HFF-Myc (cell line): ENCODE results near the gene MAGEF1.

Experiments
- DNase-seq: peaks from one replicate; pipeline ENCODE4 v3.0.0-alpha.2; 2011; ENCODE audit warnings: low read depth; ENCODE audit errors: extremely low read depth
- H3K4me3 ChIP-seq: replicated peaks from 2 replicates; pipeline ENCODE4 v1.5.1; 2011; ENCODE audit warnings: low read depth, mild to moderate bottlenecking, control low read depth, low read length
- TF ChIP-seq, protein P1 (sequence below): IDR thresholded peaks from 2 replicates; pipeline ENCODE4 v1.5.1; 2012; ENCODE audit warnings: mild to moderate bottlenecking, low read depth, low read length, control low read depth; ENCODE audit errors: missing control alignments

MAGEF1 gene

GRCh38 chr3:184666442-184666841 lies 45.4 kb downstream of the MAGEF1 start:
- no peak for DNase-seq
- TF ChIP-seq, protein P1, sequence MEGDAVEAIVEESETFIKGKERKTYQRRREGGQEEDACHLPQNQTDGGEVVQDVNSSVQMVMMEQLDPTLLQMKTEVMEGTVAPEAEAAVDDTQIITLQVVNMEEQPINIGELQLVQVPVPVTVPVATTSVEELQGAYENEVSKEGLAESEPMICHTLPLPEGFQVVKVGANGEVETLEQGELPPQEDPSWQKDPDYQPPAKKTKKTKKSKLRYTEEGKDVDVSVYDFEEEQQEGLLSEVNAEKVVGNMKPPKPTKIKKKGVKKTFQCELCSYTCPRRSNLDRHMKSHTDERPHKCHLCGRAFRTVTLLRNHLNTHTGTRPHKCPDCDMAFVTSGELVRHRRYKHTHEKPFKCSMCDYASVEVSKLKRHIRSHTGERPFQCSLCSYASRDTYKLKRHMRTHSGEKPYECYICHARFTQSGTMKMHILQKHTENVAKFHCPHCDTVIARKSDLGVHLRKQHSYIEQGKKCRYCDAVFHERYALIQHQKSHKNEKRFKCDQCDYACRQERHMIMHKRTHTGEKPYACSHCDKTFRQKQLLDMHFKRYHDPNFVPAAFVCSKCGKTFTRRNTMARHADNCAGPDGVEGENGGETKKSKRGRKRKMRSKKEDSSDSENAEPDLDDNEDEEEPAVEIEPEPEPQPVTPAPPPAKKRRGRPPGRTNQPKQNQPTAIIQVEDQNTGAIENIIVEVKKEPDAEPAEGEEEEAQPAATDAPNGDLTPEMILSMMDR: no peak
- no peak overlapping the region for H3K4me3 ChIP-seq

- TF ChIP-seq, protein P1: no peak
- no peak overlapping the region for H3K4me3 ChIP-seq
- DNase-seq: no peak
These were observed 46.8 kb downstream of the MAGEF1 start for GRCh38 chr3:184665101-184665500.

- DNase-seq: no peak
- TF ChIP-seq, protein P1: no peak
- H3K4me3 ChIP-seq: no peak overlapping the region
These were observed 48.1 kb downstream of the MAGEF1 start for GRCh38 chr3:184663756-184664155.

- H3K4me3 ChIP-seq: no peak overlapping the region
- no peak for DNase-seq
- TF ChIP-seq, protein P1: no peak
These were observed 48.5 kb downstream of the MAGEF1 start for GRCh38 chr3:184663356-184663755.

DNA sequence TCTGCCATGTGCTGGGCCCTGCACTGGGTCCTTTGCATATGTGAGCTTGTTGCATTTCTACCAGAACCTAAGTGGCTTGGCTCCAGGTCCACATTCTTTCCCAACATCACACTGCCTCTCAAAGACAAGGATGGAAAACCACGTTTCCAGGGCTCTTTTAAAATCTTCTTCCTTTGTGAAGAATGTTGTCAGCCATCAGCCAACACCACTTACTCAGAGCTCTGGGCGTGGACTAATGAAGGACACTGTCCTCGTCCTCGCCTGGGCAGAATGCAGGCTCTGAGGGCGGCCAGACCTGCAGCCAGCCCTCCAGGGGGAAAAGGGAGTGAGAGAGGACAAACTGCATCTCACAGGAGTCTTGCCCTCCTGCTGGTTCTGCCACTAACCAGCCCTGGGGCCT lies 49.7 kb downstream of the MAGEF1 start:
- TF ChIP-seq, protein P1: no peak
- DNase-seq: no peak
- no peak overlapping the region for H3K4me3 ChIP-seq

DNA sequence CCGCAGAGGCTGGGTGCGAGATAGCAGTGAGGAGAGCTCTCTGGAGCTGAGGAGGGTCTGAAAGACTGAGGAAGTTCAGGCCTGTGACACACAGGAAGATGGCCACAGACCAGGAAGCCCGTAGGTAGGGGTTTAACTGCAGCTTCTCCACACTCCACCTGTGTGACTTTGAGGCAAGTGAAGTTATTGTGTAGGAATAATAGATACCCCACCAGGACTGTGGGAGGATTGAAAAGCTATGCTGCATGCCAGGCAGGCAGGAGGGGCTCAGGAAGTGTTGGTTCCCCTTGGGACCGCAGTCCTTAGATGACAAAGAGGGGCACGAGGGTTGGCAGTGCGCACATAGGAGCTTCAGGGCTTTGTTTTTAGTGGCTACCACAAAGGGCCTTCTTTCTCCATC lies 50.9 kb downstream of the MAGEF1 start:
- no peak for DNase-seq
- no peak overlapping the region for H3K4me3 ChIP-seq
- TF ChIP-seq, protein P1: no peak
